ENCODE results near the gene MBNL3.

MBNL3 gene

DNA sequence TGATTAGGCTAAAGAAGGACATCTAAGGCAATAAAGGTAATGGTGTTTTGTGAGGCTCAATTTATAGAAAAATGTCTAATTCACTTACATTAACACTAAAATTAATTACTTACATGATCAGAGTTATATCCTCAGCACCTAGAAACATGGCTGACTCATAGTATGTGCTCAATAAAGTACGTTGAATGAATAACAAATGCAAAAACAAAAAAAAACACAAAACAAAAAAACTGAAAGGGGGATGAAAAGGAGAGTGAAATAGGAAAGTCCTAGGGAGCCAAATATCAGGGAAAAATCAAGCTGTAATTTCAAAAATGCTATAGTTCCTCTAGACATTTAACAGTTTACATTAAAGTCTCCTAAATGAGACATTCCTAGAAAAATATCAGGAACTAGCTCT lies 18.7 kb downstream of the MBNL3 start:
- Histone ChIP-seq H2AFZ (ENCODE audit: low read depth, low read length, severe bottlenecking) (no peak overlapping the region), H3K36me3 (ENCODE audit: low read length) (no peaks in the 10 kb centered on the region), H3K27me3 (ENCODE audit: low read length) (no peaks in the 10 kb centered on the region), H3K4me3 (ENCODE audit: insufficient read depth, low read length, poor library complexity, severe bottlenecking) (no peak overlapping the region), H3K9ac (ENCODE audit: low read length) (no peak overlapping the region), H3K79me2 (ENCODE audit: insufficient read depth, low read length) (no peaks in the 10 kb centered on the region), H4K20me1 (ENCODE audit: low read depth, low read length) (no peaks in the 10 kb centered on the region), H3F3A (ENCODE audit: insufficient read depth) (no peaks in the 10 kb centered on the region), H3K9me2 (replicated peaks; ENCODE audit: insufficient read depth, low read length) (no peaks in the 10 kb centered on the region), H3K4me2 (ENCODE audit: low read depth, low read length, poor library complexity, severe bottlenecking) (no peak overlapping the region), H3K9me3 (ENCODE audit: insufficient read depth, low read length) (no peaks in the 10 kb centered on the region), H3K27ac (ENCODE audit: low read depth, low read length) (no peak overlapping the region)
- TF ChIP-seq, protein P1, sequence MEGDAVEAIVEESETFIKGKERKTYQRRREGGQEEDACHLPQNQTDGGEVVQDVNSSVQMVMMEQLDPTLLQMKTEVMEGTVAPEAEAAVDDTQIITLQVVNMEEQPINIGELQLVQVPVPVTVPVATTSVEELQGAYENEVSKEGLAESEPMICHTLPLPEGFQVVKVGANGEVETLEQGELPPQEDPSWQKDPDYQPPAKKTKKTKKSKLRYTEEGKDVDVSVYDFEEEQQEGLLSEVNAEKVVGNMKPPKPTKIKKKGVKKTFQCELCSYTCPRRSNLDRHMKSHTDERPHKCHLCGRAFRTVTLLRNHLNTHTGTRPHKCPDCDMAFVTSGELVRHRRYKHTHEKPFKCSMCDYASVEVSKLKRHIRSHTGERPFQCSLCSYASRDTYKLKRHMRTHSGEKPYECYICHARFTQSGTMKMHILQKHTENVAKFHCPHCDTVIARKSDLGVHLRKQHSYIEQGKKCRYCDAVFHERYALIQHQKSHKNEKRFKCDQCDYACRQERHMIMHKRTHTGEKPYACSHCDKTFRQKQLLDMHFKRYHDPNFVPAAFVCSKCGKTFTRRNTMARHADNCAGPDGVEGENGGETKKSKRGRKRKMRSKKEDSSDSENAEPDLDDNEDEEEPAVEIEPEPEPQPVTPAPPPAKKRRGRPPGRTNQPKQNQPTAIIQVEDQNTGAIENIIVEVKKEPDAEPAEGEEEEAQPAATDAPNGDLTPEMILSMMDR (IDR thresholded peaks at IDR 0.05; ENCODE audit: insufficient read depth, low read length, poor library complexity, severe bottlenecking): no peak
- TF ChIP-seq EZH2phosphoT487 (conservative IDR thresholded peaks at IDR 0.05; ENCODE audit: low read length): no peak

DNA sequence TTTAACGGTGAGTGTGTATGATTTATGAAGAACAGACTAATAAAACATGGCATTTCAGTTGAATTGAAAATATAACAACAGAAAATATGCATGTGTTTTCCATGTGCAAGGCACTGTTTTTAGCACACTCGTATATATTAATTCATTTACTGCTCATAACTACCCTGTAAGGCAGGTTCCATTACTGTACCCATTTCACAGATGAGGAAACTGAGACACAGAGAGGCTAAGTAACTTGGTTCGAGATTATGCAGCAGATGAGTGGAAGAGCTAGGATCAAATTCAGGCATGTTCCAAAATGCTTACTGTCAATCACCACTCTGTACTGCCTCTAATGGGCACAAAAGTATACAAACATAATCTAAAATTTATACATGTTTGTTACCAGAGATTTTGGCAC lies 20.4 kb downstream of the MBNL3 start:
- H3F3A ChIP-seq (ENCODE audit: insufficient read depth): no peaks in the 10 kb centered on the region
- H3K9me3 ChIP-seq (ENCODE audit: insufficient read depth, low read length): no peaks in the 10 kb centered on the region
- no peak overlapping the region for H3K4me2 ChIP-seq (ENCODE audit: low read depth, low read length, poor library complexity, severe bottlenecking)
- H3K27ac ChIP-seq (ENCODE audit: low read depth, low read length): no peak overlapping the region
- H3K79me2 ChIP-seq (ENCODE audit: insufficient read depth, low read length): no peaks in the 10 kb centered on the region
- no peak overlapping the region for H2AFZ ChIP-seq (ENCODE audit: low read depth, low read length, severe bottlenecking)
- H3K36me3 ChIP-seq (ENCODE audit: low read length): no peaks in the 10 kb centered on the region
- H3K4me3 ChIP-seq (ENCODE audit: insufficient read depth, low read length, poor library complexity, severe bottlenecking): no peak overlapping the region
- no peaks in the 10 kb centered on the region for H3K9me2 ChIP-seq (replicated peaks; ENCODE audit: insufficient read depth, low read length)
- TF ChIP-seq, protein P1 (IDR thresholded peaks at IDR 0.05; ENCODE audit: insufficient read depth, low read length, poor library complexity, severe bottlenecking): no peak
- no peak for TF ChIP-seq EZH2phosphoT487 (conservative IDR thresholded peaks at IDR 0.05; ENCODE audit: low read length)
- H3K9ac ChIP-seq (ENCODE audit: low read length): no peak overlapping the region
- no peaks in the 10 kb centered on the region for H4K20me1 ChIP-seq (ENCODE audit: low read depth, low read length)
- no peaks in the 10 kb centered on the region for H3K27me3 ChIP-seq (ENCODE audit: low read length)

DNA sequence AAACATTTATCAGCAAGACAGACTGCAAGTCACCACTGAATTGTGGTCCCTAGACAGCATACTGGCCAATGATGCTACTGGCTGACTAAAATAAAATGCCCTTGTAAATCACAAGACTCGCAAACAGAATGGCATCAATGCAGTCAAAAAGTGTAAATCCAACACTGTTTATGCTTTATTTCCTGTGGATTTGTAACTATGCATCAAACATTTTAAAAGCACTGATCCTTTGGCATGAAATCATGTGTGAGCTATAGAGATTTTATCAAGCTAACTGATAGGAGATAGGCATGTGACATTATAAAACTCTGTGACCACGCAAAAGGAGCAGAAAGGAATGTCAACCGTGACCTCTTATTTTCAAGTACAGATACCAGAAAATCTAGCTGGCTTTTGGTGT lies 20.8 kb downstream of the MBNL3 start:
- Histone ChIP-seq H3K4me2 (ENCODE audit: low read depth, low read length, poor library complexity, severe bottlenecking) (no peak overlapping the region), H3K36me3 (ENCODE audit: low read length) (no peaks in the 10 kb centered on the region), H3K9me3 (ENCODE audit: insufficient read depth, low read length) (no peaks in the 10 kb centered on the region), H3K4me3 (ENCODE audit: insufficient read depth, low read length, poor library complexity, severe bottlenecking) (no peak overlapping the region), H2AFZ (ENCODE audit: low read depth, low read length, severe bottlenecking) (no peak overlapping the region), H3K9me2 (replicated peaks; ENCODE audit: insufficient read depth, low read length) (no peaks in the 10 kb centered on the region), H3K9ac (ENCODE audit: low read length) (no peak overlapping the region), H4K20me1 (ENCODE audit: low read depth, low read length) (no peaks in the 10 kb centered on the region), H3K79me2 (ENCODE audit: insufficient read depth, low read length) (no peaks in the 10 kb centered on the region), H3K27ac (ENCODE audit: low read depth, low read length) (no peak overlapping the region), H3F3A (ENCODE audit: insufficient read depth) (no peaks in the 10 kb centered on the region), H3K27me3 (ENCODE audit: low read length) (no peaks in the 10 kb centered on the region)
- TF ChIP-seq, protein P1 (IDR thresholded peaks at IDR 0.05; ENCODE audit: insufficient read depth, low read length, poor library complexity, severe bottlenecking): no peak

DNA sequence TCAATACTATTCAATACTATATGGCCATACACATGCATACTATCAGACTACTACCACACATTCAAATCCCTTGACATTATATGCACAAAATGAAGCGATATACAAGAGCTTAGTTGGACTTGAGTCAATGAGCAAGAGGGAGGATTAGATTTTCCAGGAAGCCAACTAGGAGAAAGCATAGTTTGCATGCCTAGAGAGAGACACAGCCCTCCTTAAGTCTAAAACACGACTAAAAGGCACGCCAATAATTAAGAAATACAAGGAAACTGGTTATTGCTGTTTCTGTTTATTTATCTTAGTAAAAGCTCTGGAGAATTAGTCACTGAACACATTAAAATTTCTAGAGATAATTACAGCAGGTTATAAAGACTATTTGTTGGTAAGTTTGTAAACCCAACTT lies 21.8 kb downstream of the MBNL3 start:
- no peak overlapping the region for H3K4me2 ChIP-seq (ENCODE audit: low read depth, low read length, poor library complexity, severe bottlenecking)
- H3K9me3 ChIP-seq (ENCODE audit: insufficient read depth, low read length): no peaks in the 10 kb centered on the region
- H3K4me3 ChIP-seq (ENCODE audit: insufficient read depth, low read length, poor library complexity, severe bottlenecking): no peak overlapping the region
- H3K27ac ChIP-seq (ENCODE audit: low read depth, low read length): no peak overlapping the region
- no peaks in the 10 kb centered on the region for H3K27me3 ChIP-seq (ENCODE audit: low read length)
- H3F3A ChIP-seq (ENCODE audit: insufficient read depth): no peaks in the 10 kb centered on the region
- no peaks in the 10 kb centered on the region for H3K79me2 ChIP-seq (ENCODE audit: insufficient read depth, low read length)
- no peaks in the 10 kb centered on the region for H4K20me1 ChIP-seq (ENCODE audit: low read depth, low read length)
- H3K9ac ChIP-seq (ENCODE audit: low read length): no peak overlapping the region
- no peaks in the 10 kb centered on the region for H3K9me2 ChIP-seq (replicated peaks; ENCODE audit: insufficient read depth, low read length)
- H2AFZ ChIP-seq (ENCODE audit: low read depth, low read length, severe bottlenecking): no peak overlapping the region
- no peak for TF ChIP-seq EZH2phosphoT487 (conservative IDR thresholded peaks at IDR 0.05; ENCODE audit: low read length)
- TF ChIP-seq, protein P1 (IDR thresholded peaks at IDR 0.05; ENCODE audit: insufficient read depth, low read length, poor library complexity, severe bottlenecking): no peak
- H3K36me3 ChIP-seq (ENCODE audit: low read length): no peaks in the 10 kb centered on the region

All from SU-DHL-6 (cell line).